Hepatocyte (in vitro differentiated cells): ENCODE results near the gene APBB2.

ENCODE experiments used
- CTCF ChIP-seq: fragments of 200-600 bp; sonication (generic); IDR thresholded peaks from 2 replicates; pipeline ENCODE4 v1.5.1; 2016; ENCODE audit warnings: antibody characterized with exemption, mild to moderate bottlenecking; ENCODE audit not compliant: poor library complexity
- EZH2 ChIP-seq: fragments of 200-600 bp; sonication (generic); IDR thresholded peaks from 2 replicates; pipeline ENCODE4 v1.6.1; 2016; ENCODE audit warnings: antibody characterized with exemption, mild to moderate bottlenecking, borderline replicate concordance
- EZH2phosphoT487 ChIP-seq: fragments of 200-600 bp; sonication (generic); IDR thresholded peaks from one replicate; pipeline ENCODE4 v1.6.1; 2018; ENCODE audit warnings: antibody characterized with exemption, mild to moderate bottlenecking, low read depth, moderate library complexity; ENCODE audit not compliant: unreplicated experiment, severe bottlenecking

GRCh38 chr4:40838742-40839141 lies 375.6 kb downstream of the APBB2 start:
- TF ChIP-seq CTCF, result no peak
- no peak for TF ChIP-seq EZH2
- no peak for TF ChIP-seq EZH2phosphoT487
